Liver (tissue), 9 donors: ENCODE results near the gene USP51. TPM values are rescaled to one million over a fixed set of nuclear protein-coding genes. Genes with fewer than 3 reads are reported as not detected.

ENCODE experiments used
- DNase-seq: peaks from one replicate; pipeline ENCODE4 v3.0.0-alpha.2; 2017; ENCODE audit warnings: low spot score
- H3K27ac ChIP-seq, 2 donors: one replicate each; pipeline ENCODE4 v1.7.0; 2013; ENCODE audit warnings: inconsistent platforms in 2 of 2, low read length in 2 of 2, control low read depth in 1 of 2, low read depth in 1 of 2, mild to moderate bottlenecking in 1 of 2
- H3K27me3 ChIP-seq, 4 donors: one replicate each; pipeline versions ENCODE4 v1.6.1 to v1.7.0; 2013; ENCODE audit warnings: low read length in 3 of 4, inconsistent platforms in 1 of 4, mild to moderate bottlenecking in 1 of 4, moderate library complexity in 1 of 4; ENCODE audit not compliant: control insufficient read depth in 4 of 4, insufficient read depth in 4 of 4
- H3K36me3 ChIP-seq, 4 donors: one replicate each; pipeline versions ENCODE4 v1.6.1 to v1.7.0; 2013; ENCODE audit warnings: low read length in 3 of 4, mild to moderate bottlenecking in 3 of 4, low read depth in 1 of 4, moderate library complexity in 1 of 4; ENCODE audit not compliant: control insufficient read depth in 4 of 4, insufficient read depth in 3 of 4
- H3K4me1 ChIP-seq, 4 donors: one replicate each; pipeline versions ENCODE4 v1.6.1 to v1.7.0; 2013; ENCODE audit warnings: low read length in 3 of 4, mild to moderate bottlenecking in 3 of 4, moderate library complexity in 1 of 4; ENCODE audit not compliant: control insufficient read depth in 4 of 4, insufficient read depth in 4 of 4
- H3K4me3 ChIP-seq, 3 donors: one replicate each; pipeline versions ENCODE4 v1.6.1 to v1.7.0; 2013; ENCODE audit warnings: low read length in 3 of 3, control low read depth in 1 of 3, low read depth in 1 of 3, mild to moderate bottlenecking in 1 of 3
- H3K9ac ChIP-seq, 2 donors: one replicate each; pipeline ENCODE4 v1.7.0; 2013; ENCODE audit warnings: low read length in 2 of 2, mild to moderate bottlenecking in 2 of 2, moderate library complexity in 2 of 2, control low read depth in 1 of 2, low read depth in 1 of 2
- H3K9me3 ChIP-seq, 4 donors: one replicate each; pipeline versions ENCODE4 v1.6.1 to v1.7.0; 2013; ENCODE audit warnings: low read length in 3 of 4; ENCODE audit not compliant: control insufficient read depth in 4 of 4
- ATF3 ChIP-seq: IDR thresholded peaks from 2 replicates; pipeline ENCODE4 v1.6.1; 2016; ENCODE audit warnings: antibody characterized with exemption
- CTCF ChIP-seq: fragments of 150-350 bp; IDR thresholded peaks from 2 replicates; pipeline ENCODE4 v1.5.1; 2017; ENCODE audit warnings: improper control_type of control experiment, low read depth, low read length; ENCODE audit not compliant: missing input control
- EGR1 ChIP-seq, 2 donors: IDR thresholded peaks; 2 replicates each; pipeline ENCODE4 v1.6.1; 2016 to 2018; ENCODE audit warnings: antibody characterized with exemption in 2 of 2, low read depth in 2 of 2
- FOXA1 ChIP-seq: IDR thresholded peaks from 2 replicates; pipeline ENCODE4 v1.6.1; 2016; ENCODE audit warnings: antibody characterized with exemption
- FOXA2 ChIP-seq: IDR thresholded peaks from 2 replicates; pipeline ENCODE4 v1.6.1; 2016; ENCODE audit warnings: antibody characterized with exemption
- GABPA ChIP-seq, 2 donors: IDR thresholded peaks in 1 of 2; conservative IDR thresholded peaks in 1 of 2; 2 replicates each; pipeline ENCODE4 v1.6.1; 2016; ENCODE audit warnings: antibody characterized with exemption in 2 of 2, mild to moderate bottlenecking in 1 of 2, moderate library complexity in 1 of 2
- HNF4A ChIP-seq, 2 donors: conservative IDR thresholded peaks; 2 replicates each; pipeline ENCODE4 v1.6.1; 2016; ENCODE audit warnings: antibody characterized with exemption in 2 of 2, mild to moderate bottlenecking in 2 of 2
- HNF4G ChIP-seq: IDR thresholded peaks from 2 replicates; pipeline ENCODE4 v1.6.1; 2016; ENCODE audit warnings: antibody characterized with exemption
- JUND ChIP-seq, 2 donors: IDR thresholded peaks; 2 replicates each; pipeline ENCODE4 v1.6.1; 2016; ENCODE audit warnings: antibody characterized with exemption in 2 of 2
- MAX ChIP-seq: IDR thresholded peaks from 2 replicates; pipeline ENCODE4 v1.6.1; 2016; ENCODE audit warnings: antibody characterized with exemption
- NR2F2 ChIP-seq: IDR thresholded peaks from 2 replicates; pipeline ENCODE4 v1.6.1; 2016; ENCODE audit warnings: antibody characterized with exemption
- RAD21 ChIP-seq, 2 donors: IDR thresholded peaks; 2 replicates each; pipeline ENCODE4 v1.6.1; 2016; ENCODE audit warnings: antibody characterized with exemption in 2 of 2, mild to moderate bottlenecking in 2 of 2
- REST ChIP-seq: IDR thresholded peaks from 2 replicates; pipeline ENCODE4 v1.6.1; 2016; ENCODE audit warnings: antibody characterized with exemption, mild to moderate bottlenecking
- RXRA ChIP-seq, 2 donors: IDR thresholded peaks; 2 replicates each; pipeline ENCODE4 v1.6.1; 2017 to 2018; ENCODE audit warnings: antibody characterized with exemption in 2 of 2, mild to moderate bottlenecking in 1 of 2
- SP1 ChIP-seq: IDR thresholded peaks from 2 replicates; pipeline ENCODE4 v1.6.1; 2018; ENCODE audit warnings: antibody characterized with exemption, mild to moderate bottlenecking
- TAF1 ChIP-seq: conservative IDR thresholded peaks from 2 replicates; pipeline ENCODE4 v1.6.1; 2016; ENCODE audit warnings: antibody characterized with exemption, mild to moderate bottlenecking
- YY1 ChIP-seq: IDR thresholded peaks from 2 replicates; pipeline ENCODE4 v1.6.1; 2016; ENCODE audit warnings: antibody characterized with exemption, mild to moderate bottlenecking
- ZBTB33 ChIP-seq: IDR thresholded peaks from 2 replicates; pipeline ENCODE4 v1.6.1; 2016; ENCODE audit warnings: antibody characterized with exemption
- WGBS: extraction: QIAGEN DNeasy Blood & Tissue Kit; methylation state at CpG from one replicate; pipeline ENCODE4 v1.1.7; 2013; 5-methylcytosine and 5-hydroxymethylcytosine counted together
- polyA plus RNA-seq, 2 donors: library from polyadenylated mRNA; stranded (reverse) in 1 of 2; unstranded in 1 of 2; fragments of 200-250 nt in 1 of 2; fragments of >200 nt in 1 of 2; fragmentation: Nextera tagmentation in 1 of 2; extraction: Ambion mirVana in 1 of 2; gene quantifications; one replicate each; pipeline versions ENCODE4 v1.2.1 to v1.2.3, GENCODE V29; 2013 to 2015
- total RNA-seq, 2 donors: library from RNA; depleted of rRNA; stranded (reverse); fragments of >200 nt; gene quantifications; one replicate each; pipeline ENCODE4 v1.2.3, GENCODE V29; 2014
- donor health status: healthy.
- donor health status: healthy.
- donor health status: healthy.
- donor health status: healthy.
- donor health status: healthy.

USP51 gene
- total RNA-seq (1 to 10 TPM in 1 of 2 donors, under 1 TPM in 1; 0.33 to 6.7 TPM), polyA plus RNA-seq (under 1 TPM; 0.19 to 0.29 TPM)

- WGBS, result under 1% methylated on average over 34 of the region's 34 CpGs
- peaks cover 0 to 9% (median 6%) of the 10 kb centered on the region in 4 donors for H3K4me1 ChIP-seq
- peak within 1 kb of the TSS; percentile 86 to 90 for H3K27ac ChIP-seq
- H3K9ac ChIP-seq, result peak within 1 kb of the TSS; percentile 68 to 90
- peak within 1 kb of the TSS; percentile 62 to 84 (median 64) for H3K4me3 ChIP-seq
- H3K9me3 ChIP-seq, result no peaks in the 10 kb centered on the region
- peak; percentile 47 for DNase-seq
- no peaks in the 10 kb centered on the region for H3K36me3 ChIP-seq
- TF ChIP-seq EGR1 (IDR thresholded peaks at IDR 0.05; ENCODE audit: low read depth in 2 of 2) (no peak), JUND (IDR thresholded peaks at IDR 0.05) (no peak), FOXA2 (no peak), GABPA (IDR thresholded peaks at IDR 0.05 in 1 of 2, conservative IDR thresholded peaks at IDR 0.05 in 1 of 2) (peak in 1 of 2 donors; percentile 28), FOXA1 (no peak), ATF3 (no peak), YY1 (peak; percentile 72), RXRA (IDR thresholded peaks at IDR 0.05) (peak in 1 of 2 donors; percentile 10), ZBTB33 (no peak), SP1 (no peak), HNF4G (no peak), NR2F2 (no peak), TAF1 (no peak), MAX (no peak), HNF4A (conservative IDR thresholded peaks at IDR 0.05) (no peak), CTCF (no peak), REST (peak; percentile 31), RAD21 (IDR thresholded peaks at IDR 0.05) (peak in 1 of 2 donors; percentile 8)
- no peaks in the 10 kb centered on the region for H3K27me3 ChIP-seq
Observed at GRCh38 chrX:55489314-55490009, at the start of gene USP51. USP51 (minus strand) TSS chrX:55489848; CDS start chrX:55488939, 909 bp downstream.
